ENCODE results near the gene NCOA3. TPM values are rescaled to one million over a fixed set of nuclear protein-coding genes. Genes with fewer than 3 reads are reported as not detected.

The NCOA3 gene
- total and polyA plus RNA-seq, 2 of the 8 experiments (the other 6 are each of a cell fraction or from before 2014, with no cell fraction given): 7.9 to 24.7 TPM

DNA sequence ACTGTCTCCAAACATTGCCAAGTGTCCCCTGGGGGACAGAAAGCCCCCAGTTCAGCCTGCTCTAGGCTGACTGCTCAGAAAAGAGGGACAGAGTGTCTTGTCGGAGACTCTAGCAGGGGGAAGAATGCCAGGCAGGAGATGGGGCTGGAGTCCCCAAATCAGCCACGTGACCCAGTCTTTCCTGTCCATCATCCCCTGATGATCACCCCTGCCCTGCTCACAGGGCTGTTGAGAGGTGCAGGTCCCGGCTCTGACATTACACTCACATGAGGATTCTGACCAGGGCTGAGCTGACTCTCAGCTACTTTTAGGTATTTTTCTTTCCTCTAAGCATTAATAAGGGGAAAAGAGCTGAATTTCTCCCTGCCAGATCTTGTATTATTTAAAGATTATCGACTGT lies 167.8 kb downstream of the NCOA3 start:
- no peak overlapping the region for H2BK20ac ChIP-seq (ENCODE audit: low read length)
- H3K14ac ChIP-seq (ENCODE audit: insufficient read length): no peak overlapping the region
- ChIA-PET CTCF (ENCODE audit: partially characterized antibody) (interaction anchor here (0.6 to 1.8 kb wide), 3 partner anchors 9 to 65 kb away, joined by 3 to 4 read pairs (median 4); no protein-coding TSS in a partner anchor), POLR2A (ENCODE audit: partially characterized antibody) (interaction anchor here (1.2 kb wide), 1 partner anchor 21 kb away, joined by 3 read pairs; no protein-coding TSS in a partner anchor)
- H4K5ac ChIP-seq (ENCODE audit: insufficient read length, low read depth, low read length): no peak overlapping the region
- no peaks in the 10 kb centered on the region for H3K27me3 ChIP-seq (replicated peaks in 1 of 4; ENCODE audit: control insufficient read depth in 3 of 4, extremely low read depth in 1 of 4, insufficient read depth in 3 of 4, low read length in 3 of 4)
- H3K18ac ChIP-seq (ENCODE audit: extremely low read depth, low read length): no peak overlapping the region
- H3K27ac ChIP-seq (ENCODE audit: low read depth, low read length): no peak overlapping the region
- H3K79me1 ChIP-seq (ENCODE audit: low read depth, low read length): no peaks in the 10 kb centered on the region
- no peak overlapping the region for H3K4ac ChIP-seq (replicated peaks; ENCODE audit: insufficient read length, low read depth, low read length)
- H2AFZ ChIP-seq (ENCODE audit: low read length): no peak overlapping the region
- 91% methylated on average over 4 of the region's 4 CpGs; no CpG with 5 or more reads in 1 of the 2 experiments for WGBS, 2 experiments (ENCODE audit: extremely low coverage in 1 of 2, insufficient coverage in 1 of 2, insufficient read length in 1 of 2, insufficient replicate concordance in 2 of 2, low coverage in 1 of 2, low lambda C conversion rate in 2 of 2, missing lambda C conversion rate in 1 of 2)
- H2BK15ac ChIP-seq (ENCODE audit: low read length): no peak overlapping the region
- FAIRE-seq (no peak), DNase-seq (ENCODE audit: low read depth in 1 of 2, low spot score in 2 of 2) (no peak)
- no peaks in the 10 kb centered on the region for H4K20me1 ChIP-seq (replicated peaks in 1 of 2; ENCODE audit: control insufficient read depth in 1 of 2, insufficient read depth in 2 of 2, low read length in 2 of 2)
- H3K4me3 ChIP-seq (ENCODE audit: extremely low read depth in 1 of 4, insufficient read depth in 2 of 4, low read depth in 3 of 4, low read length in 4 of 4): no peak overlapping the region
- H3K4me2 ChIP-seq (ENCODE audit: insufficient read depth in 1 of 2, low read depth in 2 of 2, low read length in 2 of 2): no peak overlapping the region
- H3K23ac ChIP-seq (ENCODE audit: insufficient read length): no peak overlapping the region
- H3K9ac ChIP-seq (replicated peaks in 1 of 4; ENCODE audit: extremely low read depth in 1 of 4, low read depth in 3 of 4, low read length in 3 of 4): no peak overlapping the region
- no peaks in the 10 kb centered on the region for H3K9me3 ChIP-seq (ENCODE audit: insufficient read depth in 2 of 2, low read depth in 1 of 2, low read length in 1 of 2)
- H3K23me2 ChIP-seq (ENCODE audit: low read depth, low read length): no peaks in the 10 kb centered on the region; the same call in 1 of the 2 replicates
- no peak overlapping the region for H2BK12ac ChIP-seq (ENCODE audit: low read depth, low read length)
- H3K36me3 ChIP-seq (ENCODE audit: control insufficient read depth in 2 of 4, insufficient read depth in 4 of 4, low read length in 3 of 4): no peaks in the 10 kb centered on the region
- no peaks in the 10 kb centered on the region for H3K79me2 ChIP-seq (ENCODE audit: control insufficient read depth in 1 of 2, insufficient read depth in 2 of 2, low read length in 2 of 2)
- no peak overlapping the region for H4K8ac ChIP-seq (ENCODE audit: extremely low read depth, insufficient read depth, low read length)
- H4K91ac ChIP-seq (replicated peaks; ENCODE audit: insufficient read length, low read length): no peak overlapping the region
- no peak overlapping the region for H2BK5ac ChIP-seq (ENCODE audit: low read depth, low read length)
- no peak overlapping the region for H2BK120ac ChIP-seq (replicated peaks; ENCODE audit: low read depth, low read length)
- H2AK5ac ChIP-seq (ENCODE audit: low read depth, low read length): no peak overlapping the region
- peaks cover 0 to under 1% (median 0%) of the 10 kb centered on the region in 4 experiments; a peak in 1 of 7 replicates for H3K4me1 ChIP-seq (replicated peaks in 1 of 4; ENCODE audit: control insufficient read depth in 3 of 4, insufficient read depth in 4 of 4, low read length in 3 of 4)
- H3K56ac ChIP-seq (replicated peaks; ENCODE audit: insufficient read length, low read depth, low read length): no peak overlapping the region
- TF ChIP-seq, protein P1, sequence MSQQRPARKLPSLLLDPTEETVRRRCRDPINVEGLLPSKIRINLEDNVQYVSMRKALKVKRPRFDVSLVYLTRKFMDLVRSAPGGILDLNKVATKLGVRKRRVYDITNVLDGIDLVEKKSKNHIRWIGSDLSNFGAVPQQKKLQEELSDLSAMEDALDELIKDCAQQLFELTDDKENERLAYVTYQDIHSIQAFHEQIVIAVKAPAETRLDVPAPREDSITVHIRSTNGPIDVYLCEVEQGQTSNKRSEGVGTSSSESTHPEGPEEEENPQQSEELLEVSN (IDR thresholded peaks at IDR 0.05): no peak
- no peak for TF ChIP-seq JUND (IDR thresholded peaks at IDR 0.05; ENCODE audit: low read length)
- no peak for TF ChIP-seq KDM5A (IDR thresholded peaks at IDR 0.05; ENCODE audit: low read length)
- no peak for TF ChIP-seq TAF1 (IDR thresholded peaks at IDR 0.05; ENCODE audit: low read depth, low read length)
- TF ChIP-seq POU5F1 (IDR thresholded peaks at IDR 0.05; ENCODE audit: low read depth, low read length): no peak
- no peak for TF ChIP-seq NANOG (IDR thresholded peaks at IDR 0.05; ENCODE audit: insufficient read depth, low read depth, low read length, poor library complexity, severe bottlenecking)
- no peak for TF ChIP-seq BRCA1 (IDR thresholded peaks at IDR 0.05; ENCODE audit: low read depth, low read length)
- no peak for TF ChIP-seq TAF7 (optimal IDR thresholded peaks at IDR 0.05; ENCODE audit: borderline replicate concordance, low read depth, low read length)
- TF ChIP-seq CHD1 (IDR thresholded peaks at IDR 0.05; ENCODE audit: low read depth, low read length): no peak
- no peak for TF ChIP-seq RXRA (IDR thresholded peaks at IDR 0.05; ENCODE audit: insufficient read depth, low read depth, low read length)
- TF ChIP-seq GTF2F1 (IDR thresholded peaks at IDR 0.05; ENCODE audit: borderline replicate concordance, low read depth, low read length): no peak
- TF ChIP-seq ASH2L (IDR thresholded peaks at IDR 0.05; ENCODE audit: low read length): no peak
- no peak for TF ChIP-seq RBBP5 (IDR thresholded peaks at IDR 0.05; ENCODE audit: borderline replicate concordance, low read depth, low read length)
- TF ChIP-seq TEAD4 (IDR thresholded peaks at IDR 0.05; ENCODE audit: low read depth, low read length): no peak
